HG03460 (cell line): Measurements from ENCODE around the gene RSU1.

ENCODE experiments used
- ATAC-seq: cut with Tn5 transposase; IDR thresholded peaks from one replicate; pipeline ENCODE4 v1.9.1; 2021; ENCODE audit not compliant: unreplicated experiment

RSU1 gene

DNA sequence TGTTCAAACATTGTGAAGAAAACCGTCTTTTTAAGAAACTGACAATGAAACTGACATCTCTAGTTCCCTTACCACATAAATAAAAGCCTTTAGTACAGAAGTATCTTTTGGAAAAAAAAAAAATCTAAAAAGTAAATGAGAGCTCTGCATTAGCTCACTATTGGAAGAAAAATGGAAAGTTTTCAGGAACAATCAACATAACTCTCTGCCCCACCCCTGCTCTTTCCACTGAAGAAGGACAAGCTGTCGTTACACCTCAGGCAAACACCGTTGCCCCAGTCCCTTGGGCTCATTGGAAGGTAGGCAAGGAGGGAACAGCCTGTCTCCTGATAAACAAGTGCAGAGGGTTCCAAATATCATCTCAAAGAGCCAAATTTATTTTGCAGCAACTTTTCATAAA is 273.1 kb downstream of the RSU1 start:
- no peak for ATAC-seq
